GM21619 (cell line): ENCODE results near the gene CYP4Z1.
"Not testable (repeated sequence)": the region's sequence is repeated elsewhere in the genome, so short reads cannot be mapped to it uniquely, and the experiment has no call there.

ENCODE experiments used
- ATAC-seq: cut with Tn5 transposase; IDR thresholded peaks from one replicate; pipeline ENCODE4 v1.9.1; 2021; ENCODE audit not compliant: unreplicated experiment

Gene CYP4Z1, protein sequence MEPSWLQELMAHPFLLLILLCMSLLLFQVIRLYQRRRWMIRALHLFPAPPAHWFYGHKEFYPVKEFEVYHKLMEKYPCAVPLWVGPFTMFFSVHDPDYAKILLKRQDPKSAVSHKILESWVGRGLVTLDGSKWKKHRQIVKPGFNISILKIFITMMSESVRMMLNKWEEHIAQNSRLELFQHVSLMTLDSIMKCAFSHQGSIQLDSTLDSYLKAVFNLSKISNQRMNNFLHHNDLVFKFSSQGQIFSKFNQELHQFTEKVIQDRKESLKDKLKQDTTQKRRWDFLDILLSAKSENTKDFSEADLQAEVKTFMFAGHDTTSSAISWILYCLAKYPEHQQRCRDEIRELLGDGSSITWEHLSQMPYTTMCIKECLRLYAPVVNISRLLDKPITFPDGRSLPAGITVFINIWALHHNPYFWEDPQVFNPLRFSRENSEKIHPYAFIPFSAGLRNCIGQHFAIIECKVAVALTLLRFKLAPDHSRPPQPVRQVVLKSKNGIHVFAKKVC

DNA sequence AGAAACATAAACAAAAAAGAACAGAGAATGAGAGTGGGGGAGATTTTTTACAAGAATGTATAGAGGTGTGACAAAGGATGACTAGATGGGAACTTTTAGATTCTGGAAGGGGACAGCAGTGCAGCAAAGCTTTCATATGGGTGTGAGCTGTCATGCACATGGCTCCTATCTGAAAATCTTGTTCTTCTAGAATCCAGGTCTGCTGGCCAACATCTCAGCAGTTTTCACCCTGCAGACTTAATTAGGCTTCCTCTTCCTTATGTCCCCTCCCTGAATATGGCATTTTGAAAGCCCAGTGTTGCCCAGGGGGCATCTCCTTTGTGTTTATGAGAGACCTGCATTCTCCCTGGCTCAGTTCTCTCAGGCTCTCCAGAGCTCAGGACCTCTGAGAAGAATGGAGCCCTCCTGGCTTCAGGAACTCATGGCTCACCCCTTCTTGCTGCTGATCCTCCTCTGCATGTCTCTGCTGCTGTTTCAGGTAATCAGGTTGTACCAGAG is at the start of gene CYP4Z1:
Gene CYP4Z1 (plus strand): TSS at position 135 of the 498 bp plus-strand sequence. CDS start 260 bp downstream, at position 395.
- no peak for ATAC-seq

GRCh38 chr1:47021070-47021469 is 46.0 kb upstream of the CYP4Z1 start:
- no peak for ATAC-seq

- ATAC-seq = no peak
Measured at GRCh38 chr1:47023268-47024140, 43.5 kb upstream of the CYP4Z1 start, which contains the start of gene CYP4X1. Gene CYP4X1, plus strand, starts transcription at chr1:47023669. Its CDS starts 149 bp downstream, at chr1:47023818.

DNA sequence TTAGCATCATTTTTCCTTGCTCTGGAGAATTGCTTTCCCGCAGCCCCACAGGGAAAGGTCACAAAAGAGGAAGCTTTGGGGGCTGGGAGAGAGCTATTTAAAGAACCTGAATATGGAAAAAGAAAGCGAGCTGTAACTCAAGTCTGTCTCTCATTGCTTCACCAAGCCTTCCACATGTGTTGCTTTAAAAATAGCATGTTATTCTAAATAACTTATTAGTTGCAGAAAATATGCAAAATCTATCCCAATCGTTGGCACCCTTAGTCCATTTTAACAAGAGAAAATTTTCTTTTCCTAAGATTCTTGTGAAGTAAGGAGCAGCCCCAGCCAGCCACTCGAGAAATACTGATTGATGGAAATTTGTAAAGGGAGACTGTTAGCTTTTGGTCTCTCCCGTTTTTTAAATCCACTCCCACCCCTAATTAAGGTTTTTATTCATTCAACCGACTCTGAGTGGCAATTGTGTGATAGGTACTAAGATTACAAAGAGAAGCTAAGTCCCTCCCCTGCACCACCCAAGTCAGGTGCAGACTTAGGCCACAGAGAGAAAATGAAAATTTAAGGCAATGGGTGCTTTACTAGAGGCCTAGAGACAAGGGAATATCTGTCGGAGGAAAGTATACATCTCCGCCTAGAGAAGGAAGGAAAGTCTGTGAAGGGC is 42.8 kb upstream of the CYP4Z1 start:
- no peak for ATAC-seq

DNA sequence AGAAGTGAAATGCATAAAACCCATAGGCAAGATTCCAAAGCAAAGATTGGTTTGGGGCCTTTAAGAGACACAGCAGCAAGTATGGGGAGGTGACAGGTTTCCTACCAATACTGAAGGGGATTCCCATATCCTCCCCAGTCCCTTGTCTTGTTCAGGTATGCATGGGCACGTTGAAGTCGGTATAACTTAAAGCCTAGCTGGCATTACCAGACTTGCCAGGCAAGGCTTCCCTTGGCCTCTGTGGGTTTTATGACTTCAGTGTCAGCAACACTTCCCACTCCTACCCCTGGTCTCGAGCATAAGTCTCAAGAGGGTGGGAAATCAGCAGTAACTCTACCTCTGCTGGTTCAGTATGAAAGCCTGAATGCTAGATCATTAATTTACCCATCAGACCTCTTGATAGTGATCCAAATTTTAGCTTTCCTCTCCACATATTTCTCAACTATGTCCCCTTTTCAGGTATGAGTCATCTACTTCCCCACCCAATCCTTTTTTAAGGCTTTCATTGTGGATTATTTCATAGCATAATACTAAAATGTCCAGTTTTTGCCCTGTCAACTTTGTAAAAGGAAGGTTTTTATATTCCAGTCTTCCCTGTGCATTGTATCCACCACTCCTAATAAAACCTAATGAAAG is 36.7 kb upstream of the CYP4Z1 start:
- no peak for ATAC-seq

- no peak for ATAC-seq
Measured at GRCh38 chr1:47031059-47031458, 36.0 kb upstream of the CYP4Z1 start.

- ATAC-seq = no peak
Measured at GRCh38 chr1:47031585-47031984, 35.4 kb upstream of the CYP4Z1 start.

GRCh38 chr1:47036764-47037163 is 30.3 kb upstream of the CYP4Z1 start:
- no peak for ATAC-seq

DNA sequence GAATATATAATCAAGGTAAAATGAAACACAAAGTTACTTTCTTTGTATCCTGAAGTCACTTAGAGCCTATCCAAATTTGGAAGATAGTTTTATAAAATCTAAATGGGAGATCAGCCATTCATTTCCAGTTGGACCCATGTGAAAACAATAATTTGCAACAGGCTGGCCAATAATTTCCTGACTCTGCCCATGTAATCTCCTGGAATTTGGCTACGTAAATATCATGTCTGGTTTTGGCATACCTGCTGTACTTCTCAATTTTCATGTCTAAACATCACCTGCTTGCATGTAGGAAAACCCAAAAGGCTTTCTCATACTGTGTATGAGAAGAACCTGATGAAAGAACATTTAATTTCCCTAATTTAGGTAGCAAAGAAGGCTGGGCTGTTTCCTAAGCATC is 7.7 kb upstream of the CYP4Z1 start:
- ATAC-seq = no peak

- ATAC-seq = not testable (repeated sequence)
Measured at GRCh38 chr1:47069080-47069479, 2.0 kb downstream of the CYP4Z1 start.

DNA sequence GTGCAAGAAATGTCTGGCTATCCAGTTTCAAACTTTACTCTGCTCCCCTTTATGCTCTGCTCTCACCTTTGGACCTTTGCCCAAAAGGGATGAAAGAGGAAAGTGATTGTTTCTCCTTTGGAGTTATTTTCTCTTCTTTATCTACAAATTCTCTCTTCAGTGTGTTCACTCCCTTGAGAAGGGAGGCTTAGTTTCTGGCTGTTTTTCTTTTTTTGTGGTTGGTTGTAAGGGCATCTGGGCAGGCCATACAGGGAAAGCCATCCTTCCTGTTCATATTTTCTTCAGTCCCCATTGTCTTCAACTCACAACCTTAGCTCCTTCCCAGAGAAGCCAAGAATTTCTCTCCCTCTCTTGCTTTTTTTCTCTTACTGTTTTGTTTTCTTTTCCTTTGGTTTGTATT is 2.5 kb downstream of the CYP4Z1 start:
- not testable (repeated sequence) for ATAC-seq

DNA sequence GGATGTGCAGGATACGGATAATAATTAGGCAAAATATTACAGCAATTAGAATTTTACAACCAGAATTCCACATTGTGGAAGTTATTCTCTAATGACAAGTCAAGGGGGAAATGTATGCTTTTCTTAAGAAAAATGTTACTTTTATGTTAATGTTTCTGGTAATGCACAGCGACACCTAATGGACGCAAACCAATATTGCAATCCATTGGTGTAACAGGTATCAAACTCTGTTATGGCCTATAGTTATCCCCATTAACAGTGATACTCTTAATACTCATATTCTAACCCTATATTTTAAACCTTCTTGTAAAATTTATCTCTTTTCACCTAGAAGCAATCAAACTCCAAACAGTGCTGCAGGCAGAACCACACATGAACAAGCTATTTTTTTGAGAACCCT is 22.3 kb downstream of the CYP4Z1 start:
- not testable (repeated sequence) for ATAC-seq

DNA sequence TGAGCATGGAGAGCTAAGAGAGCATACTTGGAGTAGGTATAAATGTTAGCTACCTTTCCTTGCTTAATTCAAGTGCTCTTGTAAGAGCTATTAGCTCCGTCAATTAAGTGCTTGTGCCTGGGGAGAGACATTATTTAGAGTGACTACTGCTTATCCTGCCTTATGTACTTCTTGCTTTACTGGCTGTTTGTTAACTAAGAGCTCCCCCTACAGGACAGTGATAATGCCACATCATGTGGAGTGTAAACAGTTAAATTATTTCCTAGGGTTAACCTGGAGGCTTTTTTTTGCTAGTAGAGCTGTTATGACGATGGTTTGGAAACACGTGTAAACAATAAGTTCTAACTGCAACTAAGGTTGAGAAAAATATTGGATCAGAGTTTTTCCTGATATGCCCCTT is 24.4 kb downstream of the CYP4Z1 start:
- ATAC-seq = not testable (repeated sequence)

- no peak for ATAC-seq
Measured at GRCh38 chr1:47104816-47105215, 37.8 kb downstream of the CYP4Z1 start.

DNA sequence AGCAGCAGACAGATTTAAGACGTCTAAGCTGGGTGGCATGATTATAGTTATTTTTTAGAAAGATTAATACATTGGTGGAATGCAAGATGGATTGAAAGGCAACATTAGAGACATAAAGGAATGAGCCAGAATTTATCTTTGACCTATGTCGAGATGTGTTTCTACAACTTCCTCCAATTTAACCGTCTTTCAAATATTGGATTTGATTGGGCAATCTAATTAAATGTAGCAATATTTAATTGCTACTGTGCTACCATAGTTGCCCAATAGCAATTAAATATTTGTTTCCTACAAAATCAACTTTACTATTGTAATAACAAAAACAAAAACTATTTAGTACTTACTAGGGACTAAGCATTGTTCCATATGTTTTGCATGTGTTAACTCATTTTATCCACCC is 39.8 kb downstream of the CYP4Z1 start:
- no peak for ATAC-seq

- not testable (repeated sequence) for ATAC-seq
Measured at GRCh38 chr1:47107851-47108574, 41.0 kb downstream of the CYP4Z1 start.

GRCh38 chr1:47109482-47109881 is 42.5 kb downstream of the CYP4Z1 start:
- ATAC-seq = not testable (repeated sequence)

- ATAC-seq = no peak
Measured at GRCh38 chr1:47113178-47113577, 46.1 kb downstream of the CYP4Z1 start.

GRCh38 chr1:47121039-47121438 is 54.0 kb downstream of the CYP4Z1 start:
- ATAC-seq = not testable (repeated sequence)

- not testable (repeated sequence) for ATAC-seq
Measured at GRCh38 chr1:47124834-47125233, 57.8 kb downstream of the CYP4Z1 start.
